Stimulated activated CD4-positive, alpha-beta T cell treated with anti-CD3 and anti-CD28 coated beads, Interleukin-15, amount 100 ng/mL, for 1 hour (primary cell): ENCODE measurements around the gene ZNF541.

Experiments
- DNase-seq, 2 donors: peaks; one replicate each; pipeline ENCODE4 v3.0.0-alpha.2; 2020; ENCODE audit warnings: low read depth in 1 of 2, low spot score in 1 of 2

ZNF541 gene

GRCh38 chr19:47544075-47544474 lies 28.9 kb downstream of the ZNF541 start:
- no peak for DNase-seq

GRCh38 chr19:47542030-47542475 lies 30.9 kb downstream of the ZNF541 start:
- DNase-seq = no peak

GRCh38 chr19:47541518-47541917 lies 31.4 kb downstream of the ZNF541 start:
- DNase-seq = no peak

- DNase-seq = no peak
Observed at GRCh38 chr19:47540748-47541147, 32.2 kb downstream of the ZNF541 start.

- no peak for DNase-seq
Observed at GRCh38 chr19:47539747-47540311, 33.1 kb downstream of the ZNF541 start.

- no peak for DNase-seq
Observed at GRCh38 chr19:47538812-47539211, 34.1 kb downstream of the ZNF541 start.

GRCh38 chr19:47537493-47537892 lies 35.5 kb downstream of the ZNF541 start:
- DNase-seq = no peak

- DNase-seq = no peak
Observed at GRCh38 chr19:47534628-47535027, 38.3 kb downstream of the ZNF541 start.

GRCh38 chr19:47531640-47532387 lies 41.1 kb downstream of the ZNF541 start:
- no peak for DNase-seq

- DNase-seq = no peak
Observed at GRCh38 chr19:47529018-47529742, 43.8 kb downstream of the ZNF541 start.

- no peak for DNase-seq
Observed at GRCh38 chr19:47526798-47527197, 46.1 kb downstream of the ZNF541 start.

GRCh38 chr19:47523473-47523872 lies 49.5 kb downstream of the ZNF541 start:
- no peak for DNase-seq
